OCI-LY3 (cell line): Measurements from ENCODE around the gene SGIP1.

Source experiments
- CTCF ChIP-seq: fragments of 200-600, 300-600 bp; sonication (generic); IDR thresholded peaks from 2 replicates; pipeline ENCODE4 v1.5.1; 2014; ENCODE audit warnings: antibody characterized with exemption, low read length, low read depth
- EZH2phosphoT487 ChIP-seq: fragments of 200-600 bp; shearing (Covaris generic); IDR thresholded peaks from 2 replicates; pipeline ENCODE4 v1.6.1; 2018; ENCODE audit warnings: antibody characterized with exemption, mixed run types, low read depth

GRCh38 chr1:66495495-66495894 lies 38.5 kb upstream of the SGIP1 start:
- TF ChIP-seq CTCF (no peak), EZH2phosphoT487 (no peak)
